ENCODE measurements around the gene IL16. TPM values are rescaled to one million over a fixed set of nuclear protein-coding genes. Genes with fewer than 3 reads are reported as not detected.

IL16 gene
- total RNA-seq, 2 experiments from 2014 or later: 58.8 to 63.1 TPM

DNA sequence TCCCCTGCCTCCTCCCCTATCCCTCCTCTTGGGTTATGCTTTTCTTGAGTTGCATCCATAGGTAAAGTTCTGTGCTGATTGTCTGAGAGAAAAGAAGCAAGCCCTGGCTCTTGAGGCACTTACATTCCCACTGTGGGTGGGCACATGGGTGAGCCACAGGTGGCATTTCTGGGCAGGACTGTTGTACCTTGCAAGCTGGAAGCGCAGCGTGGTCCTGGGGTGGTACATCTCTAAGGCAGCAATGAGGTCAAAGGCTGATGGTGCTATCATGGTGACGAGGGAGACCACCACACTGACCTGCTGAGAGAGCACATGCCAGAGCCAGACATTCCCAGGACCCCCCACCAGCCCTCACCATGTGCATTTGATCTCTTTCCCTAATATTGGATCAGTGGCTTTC, 152.6 kb downstream of the IL16 start:
- no peak overlapping the region for H3K4me3 Mint-ChIP-seq
- no peak overlapping the region for H3K27ac Mint-ChIP-seq
- H3K36me3 Mint-ChIP-seq: no peaks in the 10 kb centered on the region
- H3K9me3 Mint-ChIP-seq: no peaks in the 10 kb centered on the region
- no peaks in the 10 kb centered on the region for H3K27me3 Mint-ChIP-seq
- intact Hi-C loops (cut with micrococcal nuclease): no loop called here
- no peak for DNase-seq
- ChIA-PET CTCF (interaction anchor here (1.1 kb wide), 1 partner anchor 12 kb away, joined by 3 read pairs; no protein-coding TSS in a partner anchor), POLR2A (no interaction called here)
- peaks cover 3% of the 10 kb centered on the region for H3K4me1 Mint-ChIP-seq (ENCODE audit: low read depth)

DNA sequence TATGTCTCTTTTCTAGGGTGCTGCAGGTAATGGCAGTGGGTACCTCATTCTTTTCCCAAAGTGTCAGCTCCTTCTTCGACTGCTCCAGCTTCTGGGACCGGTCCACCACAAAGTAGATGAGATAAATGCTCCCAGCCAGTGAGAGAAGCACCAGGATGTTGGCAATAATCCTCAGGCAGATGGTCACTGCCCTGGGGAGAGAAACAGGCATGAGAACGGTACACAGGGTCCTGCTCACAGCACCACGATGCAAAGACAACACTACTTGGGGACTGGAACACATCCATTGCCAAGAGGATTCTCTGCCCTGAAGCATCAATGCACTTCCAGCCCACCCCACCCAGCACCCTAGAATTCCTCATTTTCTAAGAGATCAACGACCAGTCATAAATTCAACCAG, 155.0 kb downstream of the IL16 start:
- no peak overlapping the region for H3K4me3 Mint-ChIP-seq
- CTCF ChIA-PET: no interaction called here
- H3K9me3 Mint-ChIP-seq: no peaks in the 10 kb centered on the region
- intact Hi-C loops (cut with micrococcal nuclease): no loop called here
- DNase-seq: no peak
- H3K4me1 Mint-ChIP-seq (ENCODE audit: low read depth): peaks cover 1% of the 10 kb centered on the region
- POLR2A ChIA-PET: no interaction called here
- H3K27ac Mint-ChIP-seq: no peak overlapping the region
- H3K36me3 Mint-ChIP-seq: no peaks in the 10 kb centered on the region
- H3K27me3 Mint-ChIP-seq: no peaks in the 10 kb centered on the region

GRCh38 chr15:81356252-81356651, 159.6 kb downstream of the IL16 start:
- H3K4me1 Mint-ChIP-seq (ENCODE audit: low read depth): no peaks in the 10 kb centered on the region
- intact Hi-C loops (cut with micrococcal nuclease): no loop called here
- POLR2A ChIA-PET: no interaction called here

GRCh38 chr15:81357180-81357686, 160.6 kb downstream of the IL16 start:
- peaks cover 2% of the 10 kb centered on the region for H3K36me3 Mint-ChIP-seq
- intact Hi-C loops (cut with micrococcal nuclease): no loop called here
- CTCF ChIA-PET: interaction anchor here (2.0 kb wide), 1 partner anchor 91 kb away, joined by 9 read pairs; no protein-coding TSS in a partner anchor

More at GRCh38 chr15:81356252-81356651, 159.6 kb downstream of the IL16 start:
- Mint-ChIP-seq H3K9me3 (no peaks in the 10 kb centered on the region), H3K4me3 (no peak overlapping the region), H3K27ac (no peak overlapping the region), H3K36me3 (no peaks in the 10 kb centered on the region), H3K27me3 (no peaks in the 10 kb centered on the region)
- no peak for DNase-seq
- CTCF ChIA-PET: interaction anchor here (2.0 kb wide), 1 partner anchor 90 kb away, joined by 9 read pairs; no protein-coding TSS in a partner anchor

DNA sequence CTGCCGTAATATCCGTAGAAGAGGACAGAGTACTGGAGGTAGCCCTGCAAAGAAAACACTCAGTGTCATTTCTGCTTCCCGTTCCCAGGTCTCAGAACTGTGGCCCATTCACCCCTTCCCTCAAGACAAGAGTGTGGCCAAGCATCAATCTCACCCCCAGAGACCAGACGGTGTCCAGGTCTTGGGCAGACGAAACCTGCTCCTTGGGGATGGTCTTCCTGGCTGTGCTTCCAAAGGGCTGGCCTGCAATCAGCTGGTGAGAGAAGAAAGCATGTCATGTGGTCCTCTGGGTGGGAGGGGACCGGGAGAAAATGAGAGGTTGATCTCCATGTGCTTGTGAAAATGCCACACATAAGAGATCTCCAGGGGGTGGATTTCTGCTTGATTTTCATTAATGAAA, 161.6 kb downstream of the IL16 start:
- POLR2A ChIA-PET: no interaction called here
- no peak overlapping the region for H3K27ac Mint-ChIP-seq
- H3K36me3 Mint-ChIP-seq: peaks cover 2% of the 10 kb centered on the region
- no peak overlapping the region for H3K4me3 Mint-ChIP-seq
- CTCF ChIA-PET: interaction anchor here (1.0 to 2.0 kb wide), 2 partner anchors 83 to 92 kb away, joined by 3 to 9 read pairs; no protein-coding TSS in a partner anchor
- no peak for DNase-seq
- intact Hi-C loops (cut with micrococcal nuclease): no loop called here
- H3K4me1 Mint-ChIP-seq (ENCODE audit: low read depth): no peaks in the 10 kb centered on the region
- no peaks in the 10 kb centered on the region for H3K9me3 Mint-ChIP-seq
- H3K27me3 Mint-ChIP-seq: no peaks in the 10 kb centered on the region

More at GRCh38 chr15:81357180-81357686, 160.6 kb downstream of the IL16 start:
- Mint-ChIP-seq H3K27ac (no peak overlapping the region), H3K27me3 (no peaks in the 10 kb centered on the region), H3K9me3 (no peaks in the 10 kb centered on the region), H3K4me3 (no peak overlapping the region), H3K4me1 (ENCODE audit: low read depth) (no peaks in the 10 kb centered on the region)
- no peak for DNase-seq
- POLR2A ChIA-PET: no interaction called here

- CTCF ChIA-PET: no interaction called here
- POLR2A ChIA-PET: no interaction called here
- no peaks in the 10 kb centered on the region for H3K27me3 Mint-ChIP-seq
- H3K9me3 Mint-ChIP-seq: no peaks in the 10 kb centered on the region
- H3K4me1 Mint-ChIP-seq (ENCODE audit: low read depth): no peaks in the 10 kb centered on the region
- H3K4me3 Mint-ChIP-seq: no peak overlapping the region
- intact Hi-C loops (cut with micrococcal nuclease): no loop called here
- DNase-seq: no peak
- H3K27ac Mint-ChIP-seq: no peak overlapping the region
- peaks cover 2% of the 10 kb centered on the region for H3K36me3 Mint-ChIP-seq
Measured at GRCh38 chr15:81360491-81360890, 163.8 kb downstream of the IL16 start.

DNA sequence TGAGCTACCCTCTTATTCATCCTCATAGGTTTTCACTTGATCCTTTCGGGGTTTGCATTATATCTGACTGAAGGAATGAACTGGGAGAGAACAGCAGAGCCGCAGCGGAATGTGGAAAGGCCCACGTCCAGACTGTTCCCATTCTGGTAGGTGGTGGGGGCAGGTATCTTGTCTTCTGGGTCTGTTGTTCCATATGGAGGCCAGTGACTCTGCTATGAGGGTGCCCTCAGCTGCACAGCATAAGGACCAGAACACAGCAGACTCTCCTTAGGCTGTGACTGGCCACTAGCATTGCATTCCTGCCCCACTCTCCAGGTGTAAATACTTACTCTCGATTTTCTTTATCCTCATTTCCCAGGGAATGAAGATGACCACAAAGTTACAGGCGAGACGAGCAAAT, 165.2 kb downstream of the IL16 start:
- H3K27ac Mint-ChIP-seq: no peak overlapping the region

GRCh38 chr15:81362790-81363189, 166.1 kb downstream of the IL16 start:
- no peaks in the 10 kb centered on the region for H3K9me3 Mint-ChIP-seq
- H3K4me3 Mint-ChIP-seq: no peak overlapping the region
- no peak overlapping the region for H3K27ac Mint-ChIP-seq
- no peaks in the 10 kb centered on the region for H3K4me1 Mint-ChIP-seq (ENCODE audit: low read depth)
- POLR2A ChIA-PET: no interaction called here
- H3K27me3 Mint-ChIP-seq: no peaks in the 10 kb centered on the region
- no peak for DNase-seq
- CTCF ChIA-PET: no interaction called here
- intact Hi-C loops (cut with micrococcal nuclease): no loop called here
- peaks cover 2% of the 10 kb centered on the region for H3K36me3 Mint-ChIP-seq

More for the DNA sequence above, 165.2 kb downstream of the IL16 start:
- ChIA-PET CTCF (interaction anchor here (1.0 kb wide), 1 partner anchor 96 kb away, joined by 3 read pairs; no protein-coding TSS in a partner anchor), POLR2A (no interaction called here)
- H3K4me3 Mint-ChIP-seq: no peak overlapping the region
- peaks cover 2% of the 10 kb centered on the region for H3K36me3 Mint-ChIP-seq
- intact Hi-C loops (cut with micrococcal nuclease): no loop called here
- no peak for DNase-seq
- H3K4me1 Mint-ChIP-seq (ENCODE audit: low read depth): no peaks in the 10 kb centered on the region
- no peaks in the 10 kb centered on the region for H3K27me3 Mint-ChIP-seq
- H3K9me3 Mint-ChIP-seq: no peaks in the 10 kb centered on the region

GRCh38 chr15:81363276-81363675, 166.6 kb downstream of the IL16 start:
- H3K9me3 Mint-ChIP-seq: no peaks in the 10 kb centered on the region
- POLR2A ChIA-PET: no interaction called here
- no peak overlapping the region for H3K27ac Mint-ChIP-seq
- H3K4me3 Mint-ChIP-seq: no peak overlapping the region
- intact Hi-C loops (cut with micrococcal nuclease): no loop called here
- no peaks in the 10 kb centered on the region for H3K27me3 Mint-ChIP-seq
- DNase-seq: no peak
- CTCF ChIA-PET: no interaction called here
- peaks cover 2% of the 10 kb centered on the region for H3K36me3 Mint-ChIP-seq
- no peaks in the 10 kb centered on the region for H3K4me1 Mint-ChIP-seq (ENCODE audit: low read depth)

Other genes starting within 250 kb of the IL16 start
- gene MESD, start 207.1 kb upstream of the IL16 start, total RNA-seq: 10 to 100 TPM; 20.0 to 20.5 TPM
- gene TLNRD1, start 196.0 kb upstream of the IL16 start, total RNA-seq: 10 to 100 TPM; 23.5 to 25.4 TPM
- gene CFAP161, start 62.6 kb upstream of the IL16 start, total RNA-seq: not detected
- 1 to 10 TPM; 7.3 to 9.1 TPM for gene STARD5, start 127.3 kb downstream of the IL16 start, total RNA-seq
- gene TMC3, start 177.3 kb downstream of the IL16 start, total RNA-seq: not detected